ENCODE measurements around the gene VEGFC.

Gene VEGFC, protein sequence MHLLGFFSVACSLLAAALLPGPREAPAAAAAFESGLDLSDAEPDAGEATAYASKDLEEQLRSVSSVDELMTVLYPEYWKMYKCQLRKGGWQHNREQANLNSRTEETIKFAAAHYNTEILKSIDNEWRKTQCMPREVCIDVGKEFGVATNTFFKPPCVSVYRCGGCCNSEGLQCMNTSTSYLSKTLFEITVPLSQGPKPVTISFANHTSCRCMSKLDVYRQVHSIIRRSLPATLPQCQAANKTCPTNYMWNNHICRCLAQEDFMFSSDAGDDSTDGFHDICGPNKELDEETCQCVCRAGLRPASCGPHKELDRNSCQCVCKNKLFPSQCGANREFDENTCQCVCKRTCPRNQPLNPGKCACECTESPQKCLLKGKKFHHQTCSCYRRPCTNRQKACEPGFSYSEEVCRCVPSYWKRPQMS

DNA sequence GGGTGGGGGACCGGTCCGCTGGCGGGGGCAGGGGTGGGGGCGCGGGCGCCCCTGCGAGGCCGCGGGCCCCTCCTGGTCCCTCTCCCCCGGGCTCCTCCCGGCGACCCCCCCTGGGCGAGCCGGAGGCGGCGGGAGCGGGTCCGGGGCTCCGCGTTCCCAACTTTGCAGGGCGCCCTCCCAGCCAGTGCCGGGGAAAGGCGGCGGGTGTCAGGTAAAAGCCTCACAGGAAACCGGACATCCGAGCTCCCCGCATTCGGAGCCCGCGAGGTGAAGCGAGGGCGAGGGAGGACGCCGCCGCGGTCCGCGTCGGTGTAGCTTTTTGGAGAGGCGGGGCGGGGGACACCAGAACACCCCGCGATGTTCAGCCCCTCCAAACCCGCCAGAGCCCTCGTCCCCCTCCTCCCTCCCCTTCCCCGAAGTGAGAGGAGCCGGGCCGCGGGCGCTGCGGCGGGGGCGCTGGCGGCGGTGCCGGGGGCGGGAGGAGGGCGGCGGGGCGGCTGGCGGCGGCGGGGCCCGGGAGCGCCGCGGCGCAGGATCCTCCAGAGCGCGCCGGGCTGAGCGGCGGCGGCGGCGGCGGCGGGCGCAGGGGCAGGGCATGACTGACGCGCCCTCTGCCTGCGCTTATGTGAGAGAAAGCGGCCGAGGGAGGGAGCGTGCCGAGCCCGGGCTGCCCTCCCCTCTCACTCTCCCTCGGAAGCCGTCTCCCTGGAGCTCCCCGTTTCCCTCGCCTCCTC, at the start of gene VEGFC:
Gene VEGFC (minus strand): TSS at position 597 of the 734 bp plus-strand sequence. CDS start 611 bp downstream, outside the sequence.
- no peak for DNase-seq

DNA sequence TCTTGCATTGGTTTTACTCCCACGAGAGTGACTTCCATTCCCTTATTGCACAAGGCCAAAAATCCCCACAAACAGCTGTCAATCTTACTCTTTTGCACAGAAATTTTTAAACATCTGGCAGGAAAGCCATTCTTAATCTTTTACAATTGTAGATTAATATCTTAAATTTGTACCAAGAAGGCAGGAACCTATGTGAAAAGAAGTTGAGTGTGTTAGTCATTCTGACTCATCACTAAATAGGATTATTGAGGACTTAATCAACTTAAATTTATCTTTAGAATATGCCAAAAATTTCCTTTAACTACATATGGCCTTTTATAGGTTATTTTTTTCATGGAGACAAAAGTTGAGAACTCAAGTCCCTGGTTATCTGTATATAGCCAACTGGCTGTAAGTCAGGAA, 49.0 kb upstream of the VEGFC start:
- no peak for DNase-seq

DNA sequence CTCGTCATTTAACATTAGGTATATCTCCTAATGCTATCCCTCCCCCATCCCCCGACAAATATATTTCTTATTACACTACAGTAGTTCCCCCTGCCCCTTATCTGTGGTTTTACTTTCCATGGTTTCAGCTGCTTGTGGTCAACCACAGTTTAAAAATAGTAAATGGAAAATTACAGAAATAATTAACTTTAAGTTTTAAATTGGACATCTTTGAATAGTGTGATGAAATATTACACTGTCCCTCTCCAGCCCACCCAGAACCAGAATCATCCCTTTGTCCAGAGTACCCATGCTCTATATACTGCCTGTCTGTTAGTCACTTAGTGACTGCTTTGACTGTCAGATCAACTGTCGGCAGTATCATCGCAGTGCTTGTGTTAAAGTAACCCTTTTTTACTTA, 47.4 kb upstream of the VEGFC start:
- DNase-seq = no peak

DNA sequence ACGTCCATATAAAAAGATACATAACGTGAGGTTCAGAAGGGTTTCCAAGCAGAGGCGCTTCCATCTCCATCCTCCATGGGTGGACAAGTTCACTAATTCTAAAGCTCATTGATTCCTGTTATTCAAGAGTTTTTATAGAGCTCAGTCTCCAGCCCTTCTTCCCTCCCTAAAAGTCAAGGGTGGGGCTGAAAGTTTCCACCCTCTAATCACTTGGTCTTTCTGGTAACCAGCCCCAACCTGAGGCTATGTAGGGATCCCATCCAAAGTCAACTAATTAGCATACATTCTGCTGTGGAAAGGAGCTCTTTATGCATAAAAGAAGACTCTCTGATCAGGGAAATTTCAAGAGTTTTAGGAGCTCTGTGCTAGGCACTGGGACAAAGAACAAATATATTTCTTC, 46.9 kb upstream of the VEGFC start:
- no peak for DNase-seq

DNA sequence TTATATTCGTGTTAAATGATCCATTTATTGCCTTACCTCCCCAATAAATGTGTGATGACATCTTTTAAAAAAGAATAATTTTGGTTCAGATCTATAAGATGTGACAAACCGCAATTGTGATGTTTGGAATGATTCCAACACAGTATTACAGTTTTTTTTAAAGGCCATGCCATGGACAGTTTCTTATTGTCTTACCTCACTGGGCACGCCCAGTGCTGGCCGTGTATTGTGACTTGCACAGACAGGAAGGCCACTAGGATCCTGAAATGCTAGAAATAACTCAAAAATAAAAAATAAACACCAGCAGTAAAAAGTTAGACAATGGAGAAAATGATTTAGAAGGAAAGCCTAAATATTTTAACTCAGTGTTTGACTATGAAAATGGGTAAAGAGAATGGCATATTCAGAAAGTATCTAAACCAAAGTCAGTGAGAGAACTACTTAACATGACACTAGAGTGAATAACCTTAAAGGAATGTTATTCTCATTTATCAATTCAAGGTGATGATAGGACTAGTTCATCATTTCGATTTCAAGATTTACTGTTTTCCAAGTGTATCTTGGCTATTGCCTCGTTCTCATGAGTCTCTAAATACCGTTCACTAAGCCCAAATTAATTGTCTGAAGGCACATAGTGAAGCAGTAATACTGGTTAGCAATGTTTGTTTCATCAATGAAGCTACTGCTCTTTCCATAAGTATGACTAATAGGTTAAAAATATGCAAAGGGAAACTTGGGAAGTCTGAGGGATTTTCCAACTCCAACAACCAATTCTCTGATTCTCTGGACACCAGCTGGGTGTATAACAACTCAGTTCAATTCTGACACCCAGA, 46.1 kb upstream of the VEGFC start:
- DNase-seq = no peak

DNA sequence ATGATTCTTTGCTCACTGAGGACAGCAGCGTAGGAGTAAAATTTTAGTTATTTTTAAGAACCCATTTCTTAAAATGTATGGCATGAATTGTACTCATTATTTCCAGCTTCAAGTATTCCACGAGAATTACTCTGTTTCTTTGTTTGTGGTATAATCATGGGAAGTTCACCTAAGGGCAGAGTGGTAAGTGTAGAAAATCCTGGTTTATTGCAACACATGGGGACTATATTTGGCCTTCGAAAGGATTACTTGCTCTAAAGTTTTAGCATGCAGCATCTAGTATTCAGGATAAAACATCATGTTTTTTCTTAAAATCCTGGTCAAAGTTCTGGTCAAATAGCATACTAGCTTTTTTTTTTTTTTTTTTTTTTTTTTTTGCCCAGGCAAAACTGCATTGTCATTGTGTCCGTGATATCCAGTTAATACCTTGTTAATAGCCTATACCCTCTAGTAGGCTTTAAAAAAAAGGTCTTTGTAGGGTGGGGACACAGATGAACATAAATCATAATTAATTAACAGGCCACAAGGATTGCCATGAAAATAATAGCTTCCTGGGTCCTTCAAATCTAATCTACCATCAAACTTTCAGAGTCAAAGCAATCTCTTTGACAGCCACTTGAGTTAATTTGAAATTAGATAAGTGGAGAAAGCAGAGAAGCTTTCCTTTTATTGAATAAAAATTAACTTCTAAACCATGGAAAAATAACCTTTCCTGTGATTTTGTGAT, 44.6 kb upstream of the VEGFC start:
- DNase-seq = no peak

DNA sequence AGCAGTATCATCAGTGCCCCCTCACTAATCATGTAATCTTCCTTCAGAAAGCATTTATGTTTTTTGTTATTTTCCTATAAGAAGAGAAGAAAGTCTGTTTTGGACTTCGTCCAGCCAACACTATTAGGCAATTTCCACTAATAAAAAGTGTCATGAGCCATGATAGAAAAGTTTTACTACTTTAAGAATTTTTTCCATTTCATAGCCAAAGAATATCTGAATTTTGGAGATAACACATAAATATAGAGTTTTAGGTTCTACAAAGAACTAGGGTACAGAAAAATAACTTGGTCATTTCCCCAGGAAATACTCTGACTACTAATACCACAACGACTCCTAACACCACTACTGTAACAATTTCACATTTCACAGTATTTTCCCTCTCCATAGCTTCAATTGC, 41.8 kb upstream of the VEGFC start:
- DNase-seq = no peak

DNA sequence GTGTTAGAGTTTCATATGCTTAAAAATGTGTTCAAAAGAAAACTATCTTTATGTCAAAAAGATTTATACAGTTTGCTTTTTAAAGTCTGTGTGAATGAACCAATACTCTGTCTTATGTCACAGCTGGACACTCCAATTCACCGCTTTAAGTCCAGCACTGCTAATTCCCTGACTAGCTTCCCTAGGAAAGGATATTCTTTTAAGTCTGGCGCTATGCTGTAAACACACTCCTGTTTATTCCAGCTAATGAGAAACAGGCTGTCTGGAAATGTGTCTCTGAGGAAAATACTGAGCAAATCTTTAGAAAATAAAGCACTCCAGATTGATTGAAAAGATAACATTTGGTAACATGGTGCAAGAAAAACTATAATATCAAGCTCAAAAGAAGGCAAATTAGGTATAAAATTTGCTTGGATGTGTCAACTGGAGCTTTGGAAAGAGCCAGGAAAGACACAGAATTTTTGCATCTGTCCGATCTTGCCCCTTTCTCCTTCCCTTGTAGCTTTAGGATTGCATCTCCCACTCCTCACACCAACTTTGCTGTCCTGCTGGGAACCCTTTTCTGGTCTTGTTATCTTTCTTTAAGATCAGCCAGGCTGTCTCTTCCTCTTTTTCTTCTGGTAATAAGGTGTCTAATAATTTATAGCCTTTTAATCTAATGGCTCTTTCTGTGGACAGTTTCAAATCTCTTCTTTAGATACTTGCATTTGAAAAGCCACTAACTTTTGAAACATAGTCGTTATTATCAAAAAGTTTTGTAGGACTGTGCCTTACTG, 40.9 kb upstream of the VEGFC start:
- DNase-seq = no peak

DNA sequence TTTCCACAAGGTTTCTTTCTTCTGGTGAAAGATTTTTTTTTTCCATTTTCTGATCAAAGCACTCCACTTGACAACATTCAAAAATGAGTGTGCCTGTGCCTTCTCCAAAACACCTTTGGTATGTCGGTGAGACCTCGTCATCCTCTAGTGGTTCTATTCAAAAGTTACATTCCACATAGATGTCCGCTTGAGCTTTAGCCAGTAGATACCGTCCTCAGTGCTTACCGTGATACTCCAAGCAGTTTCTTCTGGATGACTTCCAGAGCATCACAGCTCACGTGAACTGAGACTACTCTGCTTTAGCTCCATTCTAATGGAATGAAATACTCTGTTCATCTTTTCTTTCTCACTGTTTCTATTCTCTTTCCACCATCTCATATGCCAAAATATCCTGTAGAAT, 38.2 kb upstream of the VEGFC start:
- DNase-seq = no peak

DNA sequence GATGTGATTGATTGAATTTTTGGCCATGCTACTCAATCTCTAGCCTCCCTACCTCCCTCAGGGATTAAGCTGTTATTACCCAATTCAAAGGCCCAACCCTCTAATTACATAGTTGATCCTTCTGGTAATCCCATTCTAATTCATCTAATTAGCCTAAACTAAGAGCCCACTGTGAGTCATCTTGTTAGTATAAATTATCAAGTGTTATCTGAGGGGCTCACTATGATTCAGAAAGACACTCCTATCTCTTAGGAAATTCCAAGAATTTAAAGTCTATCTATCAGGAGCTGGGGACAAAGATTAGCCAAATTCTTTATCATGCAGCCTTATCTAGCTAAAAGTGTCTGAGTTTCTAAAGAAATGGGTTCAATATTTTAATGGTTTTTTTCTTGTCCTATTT, 32.9 kb upstream of the VEGFC start:
- no peak for DNase-seq

DNA sequence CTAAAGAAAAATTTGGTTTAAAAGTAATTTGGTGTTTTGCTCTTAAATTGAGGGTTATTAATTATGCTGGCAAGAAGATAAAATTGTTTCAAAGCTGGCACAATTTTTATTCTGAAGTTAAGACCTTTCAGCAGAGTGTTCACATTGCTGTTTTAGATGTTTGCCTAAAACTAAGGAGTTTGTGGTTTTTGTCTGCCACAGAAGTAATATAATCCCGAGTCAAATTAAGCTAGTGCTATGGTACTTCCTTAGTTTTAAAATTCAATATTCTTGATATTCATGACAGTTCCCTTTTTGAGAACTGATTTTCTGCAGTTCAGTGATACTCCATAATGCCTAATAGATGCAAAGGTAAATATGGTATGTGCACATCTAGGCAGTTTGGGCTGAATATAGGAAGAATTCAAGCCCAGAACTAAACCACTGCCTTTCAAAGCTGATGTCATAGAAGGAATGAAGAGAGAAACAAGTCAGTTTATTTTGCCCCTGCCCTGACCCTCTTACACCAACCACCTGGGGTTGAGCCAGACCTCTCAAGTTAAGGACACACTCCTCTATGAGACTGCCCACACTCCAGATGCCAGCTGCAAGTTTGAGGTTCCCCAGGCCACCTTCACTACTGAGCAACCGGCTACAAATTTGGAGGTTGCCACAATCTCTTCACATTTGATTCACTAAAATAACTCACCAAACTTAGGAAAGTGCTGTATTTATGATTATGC, 32.1 kb upstream of the VEGFC start:
- no peak for DNase-seq

DNA sequence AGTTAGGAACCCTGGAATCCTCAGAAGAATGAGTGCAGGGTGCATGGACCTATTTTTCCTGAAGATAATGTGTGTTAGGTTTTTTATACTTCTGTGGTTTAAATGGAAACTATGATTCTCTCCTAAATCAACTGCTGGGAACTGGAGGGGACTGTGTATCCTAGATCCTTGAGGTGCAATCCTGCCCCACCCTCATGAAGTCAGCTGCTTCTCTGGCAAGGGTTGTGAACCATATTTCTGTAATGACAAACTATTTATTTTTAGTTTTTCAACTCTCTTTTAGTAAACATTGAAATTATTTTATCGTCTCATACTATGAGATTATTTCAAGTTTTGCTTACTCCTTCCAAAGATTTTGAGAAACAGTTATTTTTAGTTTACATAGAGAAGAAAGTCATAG, 25.8 kb upstream of the VEGFC start:
- no peak for DNase-seq

DNA sequence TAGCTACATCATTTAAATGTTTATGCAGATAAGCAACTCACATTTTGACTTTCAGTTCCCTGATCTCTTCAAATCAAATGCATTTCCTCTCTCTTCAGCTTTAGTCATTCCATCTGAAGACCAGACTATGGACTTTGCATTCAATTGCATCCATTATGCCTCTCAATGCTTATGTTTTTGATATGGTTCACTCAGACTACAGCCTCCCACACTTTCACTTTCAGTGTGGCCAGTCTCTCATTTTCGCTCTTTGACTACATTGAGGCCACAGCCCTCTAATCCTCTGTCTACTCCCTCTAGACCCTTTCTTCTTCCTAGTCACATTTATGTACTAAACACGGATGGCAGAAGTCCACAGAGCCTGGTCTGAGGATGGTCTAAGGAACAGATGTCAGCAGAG, 24.5 kb upstream of the VEGFC start:
- DNase-seq = no peak

DNA sequence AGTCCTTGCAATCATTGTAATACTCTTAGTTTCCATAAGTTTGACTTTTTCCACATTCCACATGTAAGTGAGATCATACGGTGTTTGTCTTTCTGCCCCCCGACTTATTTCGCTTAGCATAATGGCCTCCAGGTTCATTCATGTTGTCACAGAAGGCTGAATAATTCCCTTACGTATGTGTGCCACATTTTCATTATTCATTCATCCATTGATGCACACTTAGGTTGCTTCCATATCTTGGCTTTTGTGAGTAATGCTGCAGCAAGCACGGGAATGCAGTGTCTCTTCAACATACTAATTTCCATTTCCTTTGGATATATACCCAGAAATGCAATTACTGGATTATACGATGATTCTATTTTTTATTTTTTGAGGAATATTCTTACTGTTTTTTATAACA, 22.0 kb upstream of the VEGFC start:
- no peak for DNase-seq

DNA sequence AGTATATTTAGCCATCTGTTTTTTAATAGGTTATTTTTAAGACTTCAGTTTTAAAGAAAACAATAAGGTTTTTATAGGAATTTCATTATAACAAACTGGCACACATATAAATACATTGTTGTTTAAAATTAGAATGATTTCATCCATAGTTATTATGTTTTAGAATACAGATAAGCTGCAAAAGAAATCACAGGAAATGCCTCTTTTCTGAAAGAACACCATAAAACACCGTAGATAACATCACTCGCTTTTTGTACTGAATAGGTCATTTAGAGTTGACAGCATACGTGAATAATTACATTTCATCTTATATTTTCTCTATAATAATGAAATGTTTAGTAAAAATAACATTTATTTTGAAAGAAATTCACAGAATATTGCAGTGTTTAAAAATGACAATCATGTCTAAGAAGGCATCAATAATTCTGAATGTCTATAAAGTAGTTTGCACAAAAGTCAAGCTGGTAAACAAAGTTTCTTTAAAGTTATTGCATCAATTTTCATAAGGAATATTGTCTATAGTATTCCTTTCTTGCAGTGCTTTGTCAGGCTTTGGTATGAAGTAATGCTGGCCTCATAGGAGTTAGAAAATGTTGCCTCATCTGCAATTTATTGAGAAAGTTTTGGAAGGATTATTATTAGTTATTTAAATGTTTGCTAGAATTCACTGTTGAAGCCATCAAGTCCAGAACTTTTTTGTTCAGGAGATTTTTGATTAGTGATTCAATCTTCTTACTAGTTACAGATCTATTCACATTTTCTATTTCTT, 17.9 kb upstream of the VEGFC start:
- no peak for DNase-seq

DNA sequence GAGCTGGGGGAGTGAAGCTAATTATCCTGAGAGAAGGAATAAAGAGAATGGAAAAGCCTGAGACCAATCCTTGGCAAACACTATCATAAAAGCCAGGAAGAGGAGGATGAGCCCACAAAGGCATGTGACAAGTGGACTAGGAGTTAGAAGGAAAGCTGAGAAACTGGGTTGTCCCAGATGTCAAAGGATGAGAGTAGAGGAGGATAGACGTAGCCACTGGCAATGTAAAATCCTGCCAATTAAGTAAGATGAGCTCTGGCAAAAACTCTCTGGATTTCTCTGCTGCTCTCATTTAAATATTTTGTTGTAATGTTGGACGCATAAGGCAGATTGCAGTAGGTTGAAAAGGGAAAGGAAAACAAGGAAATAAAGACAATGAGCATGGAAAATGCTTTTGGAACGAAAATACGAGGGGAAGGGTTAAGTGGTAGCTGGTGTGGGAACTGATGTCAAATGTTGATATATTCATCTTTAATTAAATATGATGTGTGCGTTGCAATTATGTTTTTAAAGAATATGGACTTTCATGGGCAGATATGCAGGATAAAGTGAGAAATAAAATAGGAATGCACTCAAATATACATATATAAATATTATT, 14.2 kb upstream of the VEGFC start:
- DNase-seq = no peak

DNA sequence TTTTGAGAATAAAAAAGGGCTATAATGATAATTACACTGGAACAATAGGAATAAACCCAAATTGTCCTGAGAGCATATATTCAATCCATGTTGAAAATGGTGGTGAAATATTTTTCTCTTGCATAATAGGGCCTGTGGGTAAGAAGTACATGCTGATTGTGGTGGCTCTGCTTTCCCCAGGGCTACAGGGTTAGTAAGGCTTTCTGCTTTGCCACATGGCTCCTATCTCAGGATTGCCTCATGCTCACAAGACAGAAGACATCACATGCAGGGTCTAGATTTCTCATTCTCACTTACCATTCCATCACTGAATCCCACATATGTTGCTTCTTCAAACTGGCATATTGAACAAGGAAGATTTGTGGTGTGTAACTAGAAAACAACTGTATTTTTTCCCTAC, 12.4 kb upstream of the VEGFC start:
- DNase-seq = no peak

DNA sequence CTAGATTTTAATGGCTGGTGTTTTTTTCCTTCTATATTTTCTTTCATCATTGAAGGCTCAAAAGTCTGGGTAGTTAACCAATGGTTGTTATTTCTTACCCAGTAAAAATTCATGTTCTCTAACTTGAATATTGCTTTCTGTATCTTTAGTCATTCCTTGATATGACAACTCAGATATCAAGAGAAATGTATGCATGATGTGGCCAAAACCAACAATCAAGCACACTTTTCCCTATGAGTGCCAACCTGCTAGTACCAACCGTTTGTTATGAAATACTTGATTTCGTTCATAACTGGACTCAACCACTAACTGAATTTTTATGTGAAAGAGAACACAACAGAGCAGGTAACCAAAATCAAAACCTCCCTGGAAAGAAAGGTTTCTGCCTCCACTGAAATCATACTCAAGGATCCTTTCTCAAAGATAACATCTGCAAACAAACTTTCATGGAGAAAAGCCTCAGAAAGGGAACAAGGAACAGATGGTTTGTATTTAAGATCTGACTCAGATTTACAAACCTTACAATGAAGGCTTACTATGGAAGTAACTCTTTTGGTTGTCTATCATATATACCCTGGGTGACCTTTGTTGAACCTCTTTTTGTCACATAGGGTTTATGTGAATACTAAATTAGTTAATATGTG, 8.3 kb upstream of the VEGFC start:
- DNase-seq = no peak

DNA sequence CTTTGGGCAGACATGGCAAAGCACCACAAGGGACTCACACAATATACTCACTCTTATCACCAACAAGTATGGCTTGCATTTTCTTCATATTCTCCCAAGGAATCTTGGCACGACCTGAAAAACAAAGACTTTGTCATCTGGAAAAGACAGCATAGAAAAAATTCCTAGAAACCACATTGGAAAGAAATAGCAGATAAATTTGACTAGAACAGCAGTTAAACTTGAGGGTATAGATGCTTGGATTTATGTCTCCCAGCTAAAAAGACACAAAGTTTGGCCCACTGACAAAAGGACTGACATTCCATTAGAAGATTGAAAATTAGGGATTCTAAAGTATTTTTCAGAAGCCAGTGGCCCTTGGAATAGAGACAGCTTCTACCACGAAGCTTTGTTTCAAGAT, 6.9 kb upstream of the VEGFC start:
- DNase-seq = no peak

DNA sequence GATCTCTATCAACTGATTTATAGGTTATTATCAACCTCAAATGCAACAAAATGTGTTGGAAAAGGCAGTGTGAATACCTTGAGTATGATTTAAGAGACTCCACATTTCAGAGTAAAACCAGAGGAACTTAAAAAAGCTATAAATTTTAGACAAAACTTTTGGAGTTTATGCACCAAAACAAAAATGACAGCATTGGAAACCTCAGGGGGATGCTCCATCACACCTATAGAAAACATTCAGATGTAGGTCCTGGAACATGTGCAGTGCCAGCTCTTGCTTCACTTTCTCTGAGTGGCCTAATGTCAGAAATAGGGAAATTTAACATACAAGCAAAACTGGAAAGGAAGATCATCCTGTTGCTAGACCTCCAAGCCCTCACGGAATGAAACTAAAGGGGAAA, 5.8 kb upstream of the VEGFC start:
- DNase-seq = no peak
